Ovary (tissue), 9 donors: Measurements from ENCODE around the gene ABCC1. TPM values are rescaled to one million over a fixed set of nuclear protein-coding genes. Genes with fewer than 3 reads are reported as not detected.

Experiments used
- DNase-seq, 5 donors: peaks; one replicate each; pipeline ENCODE4 v3.0.0-alpha.2; 2019 to 2020
- H3K27ac ChIP-seq, 2 donors: fragments of 200-600 bp; one replicate each; pipeline versions ENCODE4 v1.5.1 to v1.8.0; 2019 to 2022
- H3K27me3 ChIP-seq: fragments of 200-600 bp; one replicate; pipeline ENCODE4 v1.8.0; 2022
- H3K36me3 ChIP-seq: fragments of 200-600 bp; sonication (generic); one replicate; pipeline ENCODE4 v1.5.1; 2019
- H3K4me1 ChIP-seq: one replicate; pipeline ENCODE4 v1.8.1; 2013; ENCODE audit warnings: mild to moderate bottlenecking, moderate library complexity; ENCODE audit not compliant: insufficient read depth
- H3K4me3 ChIP-seq: fragments of 200-600 bp; sonication (generic); one replicate; pipeline ENCODE4 v1.5.1; 2017
- H3K9me3 ChIP-seq, 2 donors: fragments of 200-600 bp in 1 of 2; sonication (generic) in 1 of 2; one replicate each; pipeline versions ENCODE4 v1.5.1 to v1.8.1; 2013 to 2019; ENCODE audit warnings: mild to moderate bottlenecking in 1 of 2, moderate library complexity in 1 of 2
- EP300 ChIP-seq: sonication (generic); formaldehyde crosslinking; IDR thresholded peaks from one replicate; pipeline ENCODE4 v1.6.1; 2017; ENCODE audit warnings: antibody characterized with exemption
- POLR2A ChIP-seq: fragments of 450-650 bp; IDR thresholded peaks from one replicate; pipeline ENCODE4 v1.6.1; 2017; ENCODE audit warnings: antibody characterized with exemption, mild to moderate bottlenecking, moderate library complexity
- WGBS, 3 donors: extraction: QIAGEN DNeasy Blood & Tissue Kit in 1 of 3; methylation state at CpG; one replicate each; pipeline versions ENCODE4 v1.1.5 to v1.1.7; 2013 to 2017; 5-methylcytosine and 5-hydroxymethylcytosine counted together
- intact Hi-C, 4 donors: fragments of 100-400 bp; cut with DNase I; formaldehyde crosslinking; loops; one replicate each; pipeline versions ENCODE4 v1.11.0 to v1.15.1; 2022 to 2023
- polyA plus RNA-seq, 2 donors: library from polyadenylated mRNA; stranded (reverse); fragments of 200-250 nt in 1 of 2; fragments of 350-450 nt in 1 of 2; fragmentation: Illumina TruSeq in 1 of 2; extraction: RNeasy Lipid Tissue Mini Kit (QIAGEN cat#74804) in 1 of 2; gene quantifications; one replicate each; pipeline ENCODE4 v1.2.3, GENCODE V29; 2013 to 2014
- total RNA-seq, 7 donors: library from RNA; depleted of rRNA in 2 of 7; stranded (reverse); fragments of >200 nt in 2 of 7; fragmentation: NEBNext Ultra II Directional in 3 of 7; extraction: Animal tissue kit (Norgen Biotek cat#: 25700) in 3 of 7; gene quantifications; one replicate each; pipeline versions ENCODE4 v1.1.0 to v1.2.4, GENCODE V29; 2016 to 2023
- TF ChIP-seq, protein P1 (sequence below), 3 donors: fragments of 450-650 bp in 2 of 3; fragments of 200-600 bp in 1 of 3; IDR thresholded peaks; one replicate each; pipeline versions ENCODE4 v1.5.1 to v1.8.0; 2016 to 2022; ENCODE audit warnings: antibody characterized with exemption in 3 of 3, mild to moderate bottlenecking in 1 of 3
- donor health status: DM: no; HTN: no; CAD: no; lungs with moderate emphysema.
- donor health status: DM: no; HTN: no; CAD: no.
- donor health status: Bipolar disorder and iron deficiency.
- donor health status: DM: yes; HTN: yes; CAD: no.
- donor health status: DM: no; HTN: no; CAD: no.
- donor health status: DM: yes; HTN: yes; CAD: no.

The ABCC1 gene
- total and polyA plus RNA-seq, 9 donors, result 10.0 to 31.1 (median 20.9) TPM

DNA sequence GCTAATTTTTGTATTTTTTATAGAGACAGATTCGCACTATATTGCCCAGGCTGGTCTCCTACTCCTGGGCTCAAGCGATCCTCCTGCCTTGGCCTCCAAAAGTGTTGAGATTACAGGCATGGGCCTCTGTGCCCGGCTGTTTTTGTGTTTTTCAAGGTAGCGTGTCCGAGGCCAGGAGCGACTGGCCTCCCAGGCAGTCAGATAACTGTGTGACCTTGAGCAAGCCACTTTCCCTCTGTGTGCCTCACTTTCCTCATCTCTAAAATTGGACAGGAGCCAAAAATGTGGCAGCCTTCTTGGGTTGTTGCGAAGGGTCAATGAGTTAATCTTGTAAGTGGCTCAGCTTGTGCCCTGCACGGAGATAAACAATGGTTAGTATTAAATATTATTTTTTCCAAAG is 2.4 kb downstream of the ABCC1 start:
- H3K36me3 ChIP-seq, result no peaks in the 10 kb centered on the region
- intact Hi-C loops, result loop anchor here in 1 of 4 donors (5.0 kb wide), 1 partner anchor 70 kb away; no protein-coding TSS in a partner anchor
- peaks cover 6% of the 10 kb centered on the region for H3K4me1 ChIP-seq
- H3K9me3 ChIP-seq, result no peaks in the 10 kb centered on the region
- DNase-seq, result no peak
- 54 to 72% (median 59%) methylated on average over 8 of the region's 8 CpGs for WGBS, 3 donors
- H3K27me3 ChIP-seq, result no peaks in the 10 kb centered on the region
- H3K4me3 ChIP-seq, result no peak overlapping the region
- H3K27ac ChIP-seq, result no peak overlapping the region
- TF ChIP-seq EP300 (no peak), POLR2A (no peak)
- TF ChIP-seq, protein P1, sequence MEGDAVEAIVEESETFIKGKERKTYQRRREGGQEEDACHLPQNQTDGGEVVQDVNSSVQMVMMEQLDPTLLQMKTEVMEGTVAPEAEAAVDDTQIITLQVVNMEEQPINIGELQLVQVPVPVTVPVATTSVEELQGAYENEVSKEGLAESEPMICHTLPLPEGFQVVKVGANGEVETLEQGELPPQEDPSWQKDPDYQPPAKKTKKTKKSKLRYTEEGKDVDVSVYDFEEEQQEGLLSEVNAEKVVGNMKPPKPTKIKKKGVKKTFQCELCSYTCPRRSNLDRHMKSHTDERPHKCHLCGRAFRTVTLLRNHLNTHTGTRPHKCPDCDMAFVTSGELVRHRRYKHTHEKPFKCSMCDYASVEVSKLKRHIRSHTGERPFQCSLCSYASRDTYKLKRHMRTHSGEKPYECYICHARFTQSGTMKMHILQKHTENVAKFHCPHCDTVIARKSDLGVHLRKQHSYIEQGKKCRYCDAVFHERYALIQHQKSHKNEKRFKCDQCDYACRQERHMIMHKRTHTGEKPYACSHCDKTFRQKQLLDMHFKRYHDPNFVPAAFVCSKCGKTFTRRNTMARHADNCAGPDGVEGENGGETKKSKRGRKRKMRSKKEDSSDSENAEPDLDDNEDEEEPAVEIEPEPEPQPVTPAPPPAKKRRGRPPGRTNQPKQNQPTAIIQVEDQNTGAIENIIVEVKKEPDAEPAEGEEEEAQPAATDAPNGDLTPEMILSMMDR (IDR thresholded peaks at IDR 0.05), result no peak

DNA sequence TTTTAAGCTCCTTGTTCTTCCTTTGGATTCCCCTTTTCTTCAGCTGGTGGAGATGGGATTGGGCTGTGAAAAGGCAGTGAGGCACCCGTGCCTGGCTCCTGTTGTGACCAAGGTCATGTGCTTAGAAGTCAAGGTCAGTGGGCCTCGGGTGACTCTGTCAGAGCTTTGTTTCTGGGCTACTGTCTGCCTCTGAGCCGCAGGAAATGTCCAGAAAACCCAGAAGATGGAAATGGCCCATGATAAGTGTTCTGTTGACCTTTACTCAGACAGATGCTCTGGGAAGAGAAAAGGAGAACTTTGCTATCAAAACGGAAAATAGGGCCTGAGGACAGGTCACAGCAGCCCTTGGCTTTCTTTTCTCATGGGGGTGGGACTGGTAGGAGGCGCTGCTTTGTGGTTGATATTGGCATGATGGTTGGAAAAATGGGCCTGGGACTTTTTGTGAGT is 2.9 kb downstream of the ABCC1 start:
- Histone ChIP-seq H3K9me3 (no peaks in the 10 kb centered on the region), H3K36me3 (no peaks in the 10 kb centered on the region), H3K27ac (no peak overlapping the region), H3K27me3 (no peaks in the 10 kb centered on the region), H3K4me3 (no peak overlapping the region), H3K4me1 (peaks cover 6% of the 10 kb centered on the region)
- no peak for DNase-seq
- WGBS, 3 donors, result 26 to 34% (median 30%) methylated on average over 5 of the region's 5 CpGs
- TF ChIP-seq, protein P1 (IDR thresholded peaks at IDR 0.05), result no peak
- no peak for TF ChIP-seq EP300
- TF ChIP-seq POLR2A, result no peak
- intact Hi-C loops, result loop anchor here in 1 of 4 donors (5.0 kb wide), 1 partner anchor 70 kb away; no protein-coding TSS in a partner anchor

DNA sequence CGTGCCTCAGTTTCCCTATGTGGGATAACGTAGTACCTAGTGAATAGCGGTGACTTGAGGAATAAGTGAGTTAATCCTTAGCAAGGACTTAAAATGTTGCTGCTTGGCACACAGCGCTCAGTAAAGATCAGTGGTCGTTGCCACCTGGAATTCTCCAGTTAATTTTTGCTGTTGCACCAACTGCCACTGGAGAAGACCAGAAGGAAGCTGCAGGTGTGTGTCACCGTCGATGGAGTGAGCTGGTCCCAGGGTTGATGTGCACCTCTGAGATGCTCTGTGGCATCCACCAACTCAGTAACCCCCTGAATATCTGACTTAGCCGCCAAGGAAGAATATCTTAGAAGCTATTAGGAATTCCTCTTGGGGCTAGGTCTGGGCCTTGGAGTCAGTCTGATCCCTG is 4.1 kb downstream of the ABCC1 start:
- H3K4me1 ChIP-seq, result peaks cover 6% of the 10 kb centered on the region
- no peak overlapping the region for H3K4me3 ChIP-seq
- H3K27me3 ChIP-seq, result no peaks in the 10 kb centered on the region
- DNase-seq, result no peak
- intact Hi-C loops, result loop anchor here in 1 of 4 donors (5.0 kb wide), 1 partner anchor 69 kb away; no protein-coding TSS in a partner anchor
- no peak overlapping the region for H3K27ac ChIP-seq
- TF ChIP-seq, protein P1 (IDR thresholded peaks at IDR 0.05), result no peak
- 90 to 94% (median 94%) methylated on average over 8 of the region's 8 CpGs for WGBS, 3 donors
- no peaks in the 10 kb centered on the region for H3K9me3 ChIP-seq
- no peaks in the 10 kb centered on the region for H3K36me3 ChIP-seq

- H3K4me3 ChIP-seq, result no peak overlapping the region
- H3K4me1 ChIP-seq, result peaks cover 6% of the 10 kb centered on the region
- no peaks in the 10 kb centered on the region for H3K27me3 ChIP-seq
- 80 to 83% (median 82%) methylated on average over 17 of the region's 17 CpGs for WGBS, 3 donors
- no peak for TF ChIP-seq POLR2A
- TF ChIP-seq, protein P1 (IDR thresholded peaks at IDR 0.05), result no peak
- TF ChIP-seq EP300, result no peak
- H3K36me3 ChIP-seq, result no peaks in the 10 kb centered on the region
- no peaks in the 10 kb centered on the region for H3K9me3 ChIP-seq
- DNase-seq, result no peak
- intact Hi-C loops, result loop anchor here in 1 of 4 donors (5.0 kb wide), 1 partner anchor 68 kb away; no protein-coding TSS in a partner anchor
- no peak overlapping the region for H3K27ac ChIP-seq
Observed at GRCh38 chr16:15953929-15954813, 4.8 kb downstream of the ABCC1 start.
